Uterus (tissue), 2 donors: ENCODE data around the gene STX2.
"Not testable (repeated sequence)": the region's sequence is repeated elsewhere in the genome, so short reads cannot be mapped to it uniquely, and the experiment has no call there.

Experiments
- POLR2A ChIP-seq, 2 donors: fragments of 450-650 bp; IDR thresholded peaks; one replicate each; pipeline ENCODE4 v1.6.1; 2016; ENCODE audit warnings: antibody characterized with exemption in 2 of 2, mild to moderate bottlenecking in 1 of 2, moderate library complexity in 1 of 2
- TF ChIP-seq, protein P1 (sequence below), 4 experiments: fragments of 200-600 bp in 2 of 4; fragments of 450-650 bp in 2 of 4; sonication (generic) in 2 of 4; IDR thresholded peaks; one replicate each; pipeline ENCODE4 v1.5.1; 2016 to 2019; ENCODE audit warnings: antibody characterized with exemption in 4 of 4, mild to moderate bottlenecking in 2 of 4, moderate library complexity in 1 of 4

DNA sequence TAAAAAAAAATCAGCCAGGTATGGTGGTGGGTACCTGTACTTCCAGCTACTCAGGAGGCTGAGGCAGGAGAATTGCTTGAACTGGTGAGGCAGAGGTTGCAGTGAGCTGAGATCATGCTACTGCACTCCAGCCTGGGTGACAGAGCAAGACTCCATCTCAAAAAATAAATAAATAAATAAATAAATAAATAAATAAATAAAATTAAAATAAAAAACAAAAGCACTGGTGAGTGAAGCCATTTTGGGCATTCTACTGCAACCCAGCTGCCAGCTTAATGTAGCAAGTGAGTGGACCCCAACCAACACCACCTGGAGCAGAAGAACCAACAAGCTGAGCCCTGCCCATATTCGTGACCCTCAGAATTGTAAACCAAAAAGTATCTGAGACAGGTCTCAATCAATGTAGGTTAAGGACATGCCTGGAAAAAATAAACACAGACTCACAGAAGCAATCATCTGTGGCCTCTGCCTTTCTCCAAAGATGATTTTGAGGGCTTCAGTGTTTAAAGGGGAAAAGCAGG lies 9.8 kb upstream of the STX2 start:
- TF ChIP-seq, protein P1, sequence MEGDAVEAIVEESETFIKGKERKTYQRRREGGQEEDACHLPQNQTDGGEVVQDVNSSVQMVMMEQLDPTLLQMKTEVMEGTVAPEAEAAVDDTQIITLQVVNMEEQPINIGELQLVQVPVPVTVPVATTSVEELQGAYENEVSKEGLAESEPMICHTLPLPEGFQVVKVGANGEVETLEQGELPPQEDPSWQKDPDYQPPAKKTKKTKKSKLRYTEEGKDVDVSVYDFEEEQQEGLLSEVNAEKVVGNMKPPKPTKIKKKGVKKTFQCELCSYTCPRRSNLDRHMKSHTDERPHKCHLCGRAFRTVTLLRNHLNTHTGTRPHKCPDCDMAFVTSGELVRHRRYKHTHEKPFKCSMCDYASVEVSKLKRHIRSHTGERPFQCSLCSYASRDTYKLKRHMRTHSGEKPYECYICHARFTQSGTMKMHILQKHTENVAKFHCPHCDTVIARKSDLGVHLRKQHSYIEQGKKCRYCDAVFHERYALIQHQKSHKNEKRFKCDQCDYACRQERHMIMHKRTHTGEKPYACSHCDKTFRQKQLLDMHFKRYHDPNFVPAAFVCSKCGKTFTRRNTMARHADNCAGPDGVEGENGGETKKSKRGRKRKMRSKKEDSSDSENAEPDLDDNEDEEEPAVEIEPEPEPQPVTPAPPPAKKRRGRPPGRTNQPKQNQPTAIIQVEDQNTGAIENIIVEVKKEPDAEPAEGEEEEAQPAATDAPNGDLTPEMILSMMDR (IDR thresholded peaks at IDR 0.05) = not testable (repeated sequence)
- TF ChIP-seq POLR2A (IDR thresholded peaks at IDR 0.05) = not testable (repeated sequence)
